SH-SY5Y (cell line): ENCODE data around the gene PDGFRB.

Experiments
- GATA2 ChIP-seq: IDR thresholded peaks from 2 replicates; pipeline ENCODE4 v1.6.1; 2011; ENCODE audit warnings: mild to moderate bottlenecking, low read depth, low read length
- GATA3 ChIP-seq: IDR thresholded peaks from 2 replicates; pipeline ENCODE4 v1.6.1; 2011; ENCODE audit warnings: low read depth, mild to moderate bottlenecking, low read length, moderate library complexity

Gene PDGFRB

DNA sequence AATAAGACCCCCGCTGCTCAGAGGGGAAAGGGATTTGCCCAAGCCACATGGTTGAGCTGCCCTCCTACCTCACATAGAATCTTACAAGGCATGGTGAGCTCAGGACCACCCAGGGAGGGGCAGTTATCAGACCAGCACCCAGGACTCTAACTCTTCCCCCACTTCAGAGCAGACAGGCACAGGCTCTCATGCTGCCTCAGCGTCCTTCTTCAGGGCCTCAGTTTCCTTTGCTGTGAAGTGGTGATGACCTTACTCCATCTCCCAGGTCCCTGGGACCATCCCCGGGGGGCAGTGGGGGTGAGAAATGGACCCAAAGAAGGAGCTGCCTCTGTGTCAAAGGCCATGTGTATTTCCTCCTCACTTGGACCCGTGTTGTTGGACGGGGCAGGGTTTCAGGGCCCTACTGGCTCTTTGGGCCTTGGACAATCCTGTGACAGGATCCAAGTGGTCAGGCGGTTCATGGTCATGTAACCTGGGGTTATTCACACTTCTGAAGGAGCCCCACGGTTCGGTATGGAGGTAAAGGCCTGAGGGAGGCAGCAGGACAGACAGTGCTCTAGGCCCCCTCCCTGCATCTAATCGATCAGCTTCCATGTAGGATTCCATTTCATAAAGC lies 37.6 kb downstream of the PDGFRB start:
- TF ChIP-seq GATA2 = no peak

- TF ChIP-seq GATA3 (no peak), GATA2 (no peak)
These were observed 38.8 kb downstream of the PDGFRB start for GRCh38 chr5:150116667-150117400.

DNA sequence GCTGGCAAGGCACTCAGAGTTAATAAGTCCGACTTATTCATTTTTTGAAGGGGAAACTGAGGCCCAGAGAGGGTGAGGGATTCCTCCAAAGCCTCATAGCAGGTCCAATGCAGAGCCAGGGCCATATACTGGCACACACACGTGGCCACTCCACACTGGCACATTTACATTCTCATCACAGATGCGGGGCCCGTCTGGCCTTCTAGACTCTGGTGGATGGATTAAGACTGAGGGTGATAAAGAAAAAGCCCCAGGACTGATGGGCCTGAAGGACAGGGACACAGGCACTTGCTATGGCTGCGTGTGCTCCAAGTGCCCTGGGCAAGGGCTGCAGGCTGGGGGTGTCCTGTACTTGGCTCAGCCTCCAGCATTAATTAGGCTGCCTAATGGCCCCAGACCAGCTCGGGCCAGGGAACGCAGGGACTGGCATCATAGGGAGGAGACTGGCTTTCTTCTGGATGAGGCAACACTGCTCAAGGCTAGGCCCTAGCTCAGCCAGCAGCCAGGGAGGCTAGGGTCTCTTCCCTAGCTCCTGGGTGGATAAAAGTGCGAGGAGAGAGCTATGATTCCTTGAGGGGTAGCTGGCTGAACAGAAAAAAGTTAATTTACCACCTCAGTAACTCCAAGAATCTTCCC lies 40.8 kb downstream of the PDGFRB start:
- TF ChIP-seq GATA2 = no peak
- TF ChIP-seq GATA3 = no peak

DNA sequence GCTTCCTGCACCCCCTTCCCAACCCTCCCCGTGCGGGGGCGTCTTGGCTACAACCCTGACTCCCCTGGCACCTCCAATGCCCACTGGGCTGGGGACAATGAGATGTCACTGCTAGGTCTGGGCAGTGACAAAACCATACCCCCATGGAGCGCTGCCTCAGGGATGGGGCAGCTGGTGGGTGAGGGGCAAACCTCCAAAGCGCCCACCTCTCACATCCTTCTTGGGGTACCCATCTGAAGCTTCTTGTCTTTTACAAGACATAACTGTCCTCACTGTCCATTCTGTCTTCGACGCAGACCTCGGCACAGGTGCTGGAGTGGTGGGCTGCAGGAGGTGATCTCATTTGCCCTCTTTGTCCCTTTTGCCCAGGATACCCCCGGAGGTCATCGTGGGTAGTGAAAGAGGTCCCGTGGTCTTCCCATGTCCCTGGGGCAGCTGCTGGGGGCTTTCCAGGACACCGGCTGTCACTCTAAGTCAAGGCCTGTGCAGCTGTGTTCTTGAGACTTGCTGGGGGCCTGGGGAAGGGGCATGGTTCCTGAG lies 41.5 kb downstream of the PDGFRB start:
- no peak for TF ChIP-seq GATA2
- TF ChIP-seq GATA3 = no peak

- no peak for TF ChIP-seq GATA2
- no peak for TF ChIP-seq GATA3
These were observed 42.4 kb downstream of the PDGFRB start for GRCh38 chr5:150113047-150113744.

DNA sequence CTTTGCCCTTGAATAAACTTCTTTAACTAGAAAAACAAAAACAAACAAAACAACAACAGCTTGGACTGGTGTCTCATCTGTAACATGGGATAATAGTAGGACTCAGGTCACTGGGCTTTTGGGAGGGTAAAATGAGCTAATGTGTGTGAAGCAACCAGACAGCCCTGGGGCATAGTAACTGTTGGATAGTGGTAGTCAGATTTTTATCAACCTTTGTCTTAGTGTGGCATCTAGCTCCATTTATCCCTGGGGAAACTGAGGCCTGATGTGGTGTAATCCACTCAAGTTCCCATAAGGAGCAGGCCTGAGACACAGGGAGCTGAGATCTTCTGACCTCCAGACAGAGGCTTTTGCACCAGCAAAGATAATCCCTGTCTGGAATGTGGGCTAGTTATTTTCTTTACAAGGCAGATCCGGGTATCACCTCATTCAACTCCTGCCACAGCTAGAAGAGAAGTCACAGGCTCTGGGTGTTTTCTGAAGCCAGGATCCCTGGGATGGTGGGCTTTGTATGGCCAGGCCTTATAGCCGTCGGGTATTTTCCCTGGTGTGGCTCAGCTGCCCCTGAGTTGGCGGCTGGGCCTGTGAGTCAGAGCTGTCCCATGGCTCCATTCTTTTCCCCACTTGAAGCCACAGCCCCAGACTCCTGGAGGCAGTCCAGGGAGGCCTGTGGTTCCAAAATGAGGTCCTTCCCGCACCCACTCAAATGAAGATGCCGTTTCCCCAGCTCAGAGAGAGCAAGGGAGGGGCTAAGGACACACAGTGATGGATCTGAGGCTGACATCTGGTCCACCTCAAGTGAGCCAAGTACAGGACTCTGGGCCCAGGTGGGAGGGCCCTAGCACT lies 43.2 kb downstream of the PDGFRB start:
- no peak for TF ChIP-seq GATA2
- no peak for TF ChIP-seq GATA3

DNA sequence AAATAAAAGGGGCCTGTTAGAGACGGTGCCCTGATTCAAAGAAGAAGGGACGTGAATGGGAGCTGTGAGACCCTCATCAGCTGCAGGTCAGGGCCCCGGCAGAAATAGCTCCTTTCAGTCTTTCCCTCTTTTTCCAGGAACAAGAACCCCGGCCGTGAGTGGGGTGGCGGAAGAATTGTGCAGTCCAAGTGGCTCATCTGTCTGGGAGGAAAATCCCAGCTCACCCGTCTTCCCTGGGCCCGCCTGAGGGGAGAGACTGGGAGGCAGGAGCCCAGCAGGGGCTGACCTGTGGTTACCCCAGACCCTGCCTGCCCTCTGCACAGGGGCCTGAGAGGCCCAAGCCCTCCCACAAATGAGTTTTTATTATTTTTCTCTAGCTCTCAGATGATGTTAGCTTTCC lies 44.5 kb downstream of the PDGFRB start:
- TF ChIP-seq GATA3 (no peak), GATA2 (no peak)

- no peak for TF ChIP-seq GATA3
- TF ChIP-seq GATA2 = no peak
These were observed 45.7 kb downstream of the PDGFRB start for GRCh38 chr5:150109921-150110320.

DNA sequence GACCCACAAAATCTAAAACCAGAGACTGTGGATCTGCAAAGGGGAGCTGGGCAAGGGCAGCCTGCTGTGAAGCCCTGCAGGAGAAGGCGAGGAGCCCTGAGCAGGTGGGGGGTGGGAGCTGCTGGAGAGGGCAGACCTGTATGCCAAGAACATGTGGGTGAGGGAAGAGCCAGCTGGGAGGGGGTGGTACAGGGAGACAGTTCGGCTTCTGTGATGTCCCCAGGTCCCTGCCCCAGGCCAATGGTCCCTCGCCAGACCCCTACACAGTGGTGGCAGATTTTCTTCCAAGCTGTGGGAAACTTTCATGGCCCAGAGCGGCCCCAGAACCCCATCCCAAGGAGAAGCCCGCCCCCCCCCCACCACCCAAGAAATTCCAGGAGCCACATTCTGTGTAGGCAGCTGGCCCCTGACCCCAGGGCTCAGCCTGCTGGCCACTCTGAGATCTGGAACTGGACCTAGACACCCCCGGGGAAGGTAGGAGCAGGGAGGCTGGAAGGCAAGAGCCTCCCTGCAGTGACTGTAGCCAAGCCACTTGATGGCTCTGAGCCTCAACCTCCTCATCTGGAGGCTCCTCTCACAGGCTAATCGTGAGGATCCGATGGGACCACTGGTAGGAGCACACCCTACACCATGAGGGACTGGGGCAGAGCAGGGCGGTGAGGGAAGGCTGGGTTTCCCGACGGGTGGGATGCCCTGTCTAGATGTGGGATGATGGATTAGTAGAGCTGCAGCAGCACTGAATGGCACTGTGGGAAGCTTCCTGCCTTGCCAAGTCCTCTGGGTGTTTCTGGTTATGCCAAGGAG lies 46.7 kb downstream of the PDGFRB start:
- TF ChIP-seq GATA2 (no peak), GATA3 (no peak)

GRCh38 chr5:150107909-150108447 lies 47.7 kb downstream of the PDGFRB start:
- TF ChIP-seq GATA3 (no peak), GATA2 (no peak)

DNA sequence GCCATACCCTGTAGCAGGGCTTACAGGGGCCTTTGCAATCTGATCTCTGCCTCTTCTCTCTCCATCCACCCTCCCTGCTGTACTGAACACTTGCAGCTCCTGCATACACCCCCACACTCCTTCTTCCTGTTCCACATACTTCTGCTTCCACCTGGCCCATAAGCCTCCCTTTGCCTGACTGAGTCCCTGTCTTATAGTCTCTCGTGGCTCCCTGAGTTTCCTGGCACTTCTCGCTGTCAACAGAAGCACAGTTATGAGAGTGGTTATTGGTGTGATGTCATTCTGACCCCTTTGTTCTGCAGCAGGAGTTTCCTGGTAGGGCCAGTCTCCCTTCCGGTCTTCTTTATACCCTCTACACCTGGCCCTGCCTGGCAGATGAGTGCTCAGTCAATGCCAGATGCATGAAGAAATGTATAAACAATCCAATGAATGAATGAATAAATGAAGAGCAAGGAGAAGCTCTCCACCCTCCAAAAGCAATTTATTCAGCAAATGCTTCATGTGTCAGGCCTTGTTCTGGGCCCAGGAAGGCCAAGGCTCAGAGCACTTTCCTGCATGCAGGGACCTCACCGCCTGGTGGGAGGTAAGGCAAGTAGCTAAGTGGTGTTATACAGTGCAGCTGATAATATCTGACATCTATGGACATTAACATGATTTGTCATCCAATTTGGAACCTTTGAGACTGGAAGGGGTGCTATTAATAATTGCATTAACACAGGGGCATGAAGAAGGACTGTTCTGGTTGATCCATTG lies 48.8 kb downstream of the PDGFRB start:
- TF ChIP-seq GATA2 (no peak; the same call in 1 of the 2 replicates), GATA3 (no peak)

- TF ChIP-seq GATA3 = no peak
- TF ChIP-seq GATA2 = no peak
These were observed 49.6 kb downstream of the PDGFRB start for GRCh38 chr5:150105928-150106615.
